Measurements from ENCODE around the gene AKR7A3. TPM values are rescaled to one million over a fixed set of nuclear protein-coding genes. Genes with fewer than 3 reads are reported as not detected.

Gene AKR7A3
- total and polyA plus RNA-seq, 2 of the 4 experiments (the other 2 are of a cell fraction) = 0.18 to 0.62 TPM

DNA sequence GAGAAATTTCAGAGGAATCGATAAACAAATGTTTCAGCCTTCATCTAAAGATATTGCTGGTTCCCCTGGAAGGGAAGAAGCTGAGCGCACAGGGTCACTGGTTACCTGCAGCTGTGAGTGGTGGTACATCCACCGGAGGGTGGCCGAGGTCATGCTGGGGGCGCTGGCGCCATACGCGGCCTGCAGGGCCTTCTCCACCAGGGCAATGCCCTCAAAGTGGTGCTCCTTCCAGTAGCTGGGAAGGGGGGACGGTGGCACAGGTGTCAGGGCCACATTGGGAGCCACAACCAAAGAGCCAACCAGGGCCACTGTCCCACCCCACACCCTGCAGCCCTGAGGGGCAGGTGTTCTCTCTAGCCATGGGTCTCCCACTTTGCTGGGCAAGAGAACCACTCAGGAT, 4.7 kb downstream of the AKR7A3 start:
- H3K4ac ChIP-seq (ENCODE audit: low read depth, low read length) = no peak overlapping the region
- ChIA-PET CTCF (interaction anchor here (0.7 kb wide), 1 partner anchor 357 kb away, joined by 7 read pairs; no protein-coding TSS in a partner anchor), POLR2A (ENCODE audit: unreplicated experiment) (no interaction called here)
- H2AK9ac ChIP-seq (replicated peaks; ENCODE audit: low read depth, low read length, poor library complexity) = no peak overlapping the region
- no peak overlapping the region for H2BK20ac ChIP-seq (ENCODE audit: low read depth, low read length)
- in situ Hi-C loops (cut with MboI; ENCODE audit: low sequenced_read_pairs) = no loop called here
- no peak overlapping the region for H3K27ac ChIP-seq (ENCODE audit: insufficient read depth, low read length)
- no peak overlapping the region for H4K5ac ChIP-seq (ENCODE audit: low read depth, low read length)
- H2AFZ ChIP-seq (replicated peaks; ENCODE audit: low read length, poor library complexity) = no peak overlapping the region
- H3K36me3 ChIP-seq (ENCODE audit: control insufficient read depth, insufficient read depth, low read length) = peaks cover 3% of the 10 kb centered on the region
- H2BK120ac ChIP-seq (ENCODE audit: low read depth, low read length) = no peak overlapping the region
- DNase-seq = no peak
- no peak for ATAC-seq (ENCODE audit: low read depth)
- H4K20me1 ChIP-seq (ENCODE audit: insufficient read depth, low read length) = no peaks in the 10 kb centered on the region
- H3K9me3 ChIP-seq (ENCODE audit: control insufficient read depth, insufficient read depth, low read length) = no peaks in the 10 kb centered on the region
- no peaks in the 10 kb centered on the region; a peak in 1 of 4 replicates for H3K79me1 ChIP-seq (ENCODE audit: low read depth in 1 of 2, low read length in 2 of 2)
- no peak overlapping the region for H2AK5ac ChIP-seq (ENCODE audit: low read depth, low read length)
- no peak overlapping the region for H3K14ac ChIP-seq (replicated peaks; ENCODE audit: low read depth, low read length)
- intact Hi-C loops (cut with micrococcal nuclease) = no loop called here
- H3K56ac ChIP-seq (ENCODE audit: extremely low read depth, insufficient read depth, low read length) = no peak overlapping the region
- dilution Hi-C loops (cut with HindIII; ENCODE audit: low sequenced_read_pairs, unreplicated experiment) = no loop called here
- no peak overlapping the region for H3K4me3 ChIP-seq (ENCODE audit: insufficient read depth, low read depth, low read length)
- no peaks in the 10 kb centered on the region for H3K27me3 ChIP-seq (ENCODE audit: control insufficient read depth, insufficient read depth, low read length)
- H3K9me1 ChIP-seq (ENCODE audit: insufficient read depth, low read length) = no peaks in the 10 kb centered on the region
- no peak overlapping the region for H2BK15ac ChIP-seq (ENCODE audit: low read depth, low read length)
- H3K4me2 ChIP-seq (ENCODE audit: low read depth, low read length) = no peak overlapping the region
- H4K8ac ChIP-seq (ENCODE audit: low read depth in 2 of 2, low read length in 2 of 2) = no peak overlapping the region
- no peak overlapping the region for H3K9ac ChIP-seq (ENCODE audit: low read depth, low read length)
- H3K18ac ChIP-seq (ENCODE audit: low read depth, low read length) = no peak overlapping the region
- H2BK5ac ChIP-seq (ENCODE audit: low read depth, low read length, poor library complexity, severe bottlenecking) = no peak overlapping the region
- 83% methylated on average over 1 of the region's 9 CpGs; no CpG with 5 or more reads in 1 of the 2 experiments for WGBS, 2 experiments (ENCODE audit: extremely low coverage in 2 of 2, insufficient read length in 1 of 2)
- H3K23ac ChIP-seq (ENCODE audit: low read depth, low read length) = no peak overlapping the region
- no peak for TF ChIP-seq RCOR1 (IDR thresholded peaks at IDR 0.05; ENCODE audit: insufficient replicate concordance, low read length)
- H4K91ac ChIP-seq (ENCODE audit: insufficient read depth, low read depth, low read length) = no peak overlapping the region
- no TSS peak for BruUV-seq (replicated peaks)
- peaks cover 2% of the 10 kb centered on the region; the same call in 1 of the 2 replicates for H3K4me1 ChIP-seq (ENCODE audit: control insufficient read depth, insufficient read depth, low read length)

All from IMR-90 (cell line).